PFSK-1 (cell line): ENCODE results near the gene ACY1.

Source experiments
- FOXP2 ChIP-seq: optimal IDR thresholded peaks from 2 replicates; pipeline ENCODE3; 2011; ENCODE audit warnings: borderline replicate concordance, control low read depth, inconsistent platforms; ENCODE audit not compliant: insufficient read depth; ENCODE audit errors: extremely low read length, extremely low read depth
- POLR2AphosphoS5 ChIP-seq: IDR thresholded peaks from 2 replicates; pipeline ENCODE4 v1.6.1; 2012; ENCODE audit warnings: low read depth, mild to moderate bottlenecking, control low read depth, low read length, moderate library complexity
- SIN3A ChIP-seq: IDR thresholded peaks from 2 replicates; pipeline ENCODE4 v1.6.1; 2012; ENCODE audit warnings: mild to moderate bottlenecking, low read length, moderate library complexity, borderline replicate concordance; ENCODE audit not compliant: insufficient read depth
- TAF1 ChIP-seq: IDR thresholded peaks from 2 replicates; pipeline ENCODE4 v1.6.1; 2012; ENCODE audit warnings: low read length, control low read depth, borderline replicate concordance; ENCODE audit not compliant: insufficient read depth
- TF ChIP-seq, protein P1 (sequence below), 2 experiments: IDR thresholded peaks; 2 replicates each; pipeline versions ENCODE4 v1.6.1 to v1.8.0; 2011 to 2012; ENCODE audit warnings: low read depth in 2 of 2, low read length in 2 of 2, control low read depth in 1 of 2, inconsistent platforms in 1 of 2, mild to moderate bottlenecking in 1 of 2, moderate library complexity in 1 of 2; ENCODE audit not compliant: insufficient read depth in 1 of 2

The ACY1 gene

DNA sequence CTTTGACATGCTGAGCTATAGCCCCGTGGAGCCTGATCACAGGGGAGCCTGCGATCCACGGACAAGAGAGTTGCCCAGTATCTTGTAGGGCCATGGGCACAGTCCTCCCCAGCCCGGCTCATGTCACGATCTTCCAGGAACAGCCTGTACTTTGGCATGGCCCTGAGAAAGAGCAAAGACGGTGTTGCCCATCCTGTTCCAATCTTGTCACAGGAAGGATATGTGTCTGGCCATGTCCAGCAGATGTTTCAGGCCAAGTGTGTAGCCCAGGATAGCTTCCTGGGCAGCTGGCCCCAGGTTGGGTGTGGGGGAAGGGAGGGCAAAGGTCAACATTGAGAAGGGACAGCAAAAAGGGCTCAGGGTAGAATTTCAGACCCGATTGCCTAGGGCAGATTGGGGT, 29.4 kb downstream of the ACY1 start:
- TF ChIP-seq FOXP2 = no peak
- TF ChIP-seq POLR2AphosphoS5 = no peak
- TF ChIP-seq TAF1 = no peak
- TF ChIP-seq, protein P1, sequence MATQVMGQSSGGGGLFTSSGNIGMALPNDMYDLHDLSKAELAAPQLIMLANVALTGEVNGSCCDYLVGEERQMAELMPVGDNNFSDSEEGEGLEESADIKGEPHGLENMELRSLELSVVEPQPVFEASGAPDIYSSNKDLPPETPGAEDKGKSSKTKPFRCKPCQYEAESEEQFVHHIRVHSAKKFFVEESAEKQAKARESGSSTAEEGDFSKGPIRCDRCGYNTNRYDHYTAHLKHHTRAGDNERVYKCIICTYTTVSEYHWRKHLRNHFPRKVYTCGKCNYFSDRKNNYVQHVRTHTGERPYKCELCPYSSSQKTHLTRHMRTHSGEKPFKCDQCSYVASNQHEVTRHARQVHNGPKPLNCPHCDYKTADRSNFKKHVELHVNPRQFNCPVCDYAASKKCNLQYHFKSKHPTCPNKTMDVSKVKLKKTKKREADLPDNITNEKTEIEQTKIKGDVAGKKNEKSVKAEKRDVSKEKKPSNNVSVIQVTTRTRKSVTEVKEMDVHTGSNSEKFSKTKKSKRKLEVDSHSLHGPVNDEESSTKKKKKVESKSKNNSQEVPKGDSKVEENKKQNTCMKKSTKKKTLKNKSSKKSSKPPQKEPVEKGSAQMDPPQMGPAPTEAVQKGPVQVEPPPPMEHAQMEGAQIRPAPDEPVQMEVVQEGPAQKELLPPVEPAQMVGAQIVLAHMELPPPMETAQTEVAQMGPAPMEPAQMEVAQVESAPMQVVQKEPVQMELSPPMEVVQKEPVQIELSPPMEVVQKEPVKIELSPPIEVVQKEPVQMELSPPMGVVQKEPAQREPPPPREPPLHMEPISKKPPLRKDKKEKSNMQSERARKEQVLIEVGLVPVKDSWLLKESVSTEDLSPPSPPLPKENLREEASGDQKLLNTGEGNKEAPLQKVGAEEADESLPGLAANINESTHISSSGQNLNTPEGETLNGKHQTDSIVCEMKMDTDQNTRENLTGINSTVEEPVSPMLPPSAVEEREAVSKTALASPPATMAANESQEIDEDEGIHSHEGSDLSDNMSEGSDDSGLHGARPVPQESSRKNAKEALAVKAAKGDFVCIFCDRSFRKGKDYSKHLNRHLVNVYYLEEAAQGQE (IDR thresholded peaks at IDR 0.05; ENCODE audit: insufficient read depth in 1 of 2, low read depth in 2 of 2, low read length in 2 of 2) = no peak
- no peak for TF ChIP-seq SIN3A

DNA sequence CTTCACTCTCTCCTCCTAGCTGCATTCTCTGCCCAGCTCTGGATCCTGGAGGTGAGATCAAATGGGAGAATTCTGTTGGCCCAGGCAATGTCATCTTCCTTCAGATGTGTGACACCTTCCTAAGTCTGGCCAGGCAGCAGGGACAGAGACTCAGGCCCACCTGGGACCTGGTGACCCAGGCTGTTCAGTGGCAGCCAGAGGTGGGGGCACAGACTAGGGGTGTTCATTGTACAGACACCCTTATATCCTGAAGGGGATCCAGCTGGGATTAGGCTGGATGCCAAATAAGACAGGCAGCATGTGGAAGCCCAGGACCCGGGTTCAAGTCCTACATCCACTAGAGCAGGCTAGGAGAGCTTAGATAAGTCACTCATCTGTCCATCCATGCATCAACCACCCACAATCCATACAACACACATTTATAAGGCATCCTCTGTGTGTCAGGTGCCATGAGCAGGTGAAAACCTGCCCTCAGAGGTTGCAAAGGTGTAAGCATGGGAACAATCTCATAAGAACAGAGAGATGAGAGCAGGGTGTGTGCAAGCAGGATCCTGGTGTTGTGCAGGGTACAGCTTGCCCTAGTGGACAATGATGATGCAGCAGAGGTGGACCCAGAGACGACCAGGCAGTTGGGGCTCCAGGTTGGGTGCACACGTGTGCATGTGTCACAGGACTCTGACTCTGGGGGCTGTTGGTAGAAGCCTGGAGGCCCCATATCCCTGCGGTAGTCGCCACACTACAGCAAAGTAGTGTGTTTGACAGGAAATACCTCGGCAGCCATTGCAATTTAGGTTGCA, 30.7 kb downstream of the ACY1 start:
- TF ChIP-seq SIN3A = no peak
- TF ChIP-seq, protein P1 (IDR thresholded peaks at IDR 0.05; ENCODE audit: insufficient read depth in 1 of 2, low read depth in 2 of 2, low read length in 2 of 2) = no peak

DNA sequence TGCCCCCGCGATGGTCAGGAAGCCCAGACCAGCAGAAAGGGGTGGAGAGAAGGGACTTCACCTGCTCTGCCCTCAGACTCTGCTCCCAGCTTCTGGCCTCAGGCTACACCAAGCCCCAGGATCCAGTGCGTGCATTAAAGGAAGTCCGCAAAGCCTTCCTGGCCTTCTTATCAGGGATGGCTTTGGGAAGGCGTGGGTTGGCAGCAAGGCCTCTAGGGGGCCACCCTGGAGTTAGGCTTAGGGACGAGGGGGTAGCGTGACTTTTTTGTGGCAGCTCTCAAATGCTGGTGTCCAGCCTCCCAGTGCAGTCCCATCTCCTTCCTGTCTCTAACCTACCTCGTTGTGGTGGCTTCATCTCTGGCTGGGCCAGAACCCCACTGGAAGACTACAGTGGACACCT, 31.3 kb downstream of the ACY1 start:
- TF ChIP-seq, protein P1 (IDR thresholded peaks at IDR 0.05; ENCODE audit: insufficient read depth in 1 of 2, low read depth in 2 of 2, low read length in 2 of 2) = no peak
- no peak for TF ChIP-seq SIN3A
- TF ChIP-seq TAF1 = no peak
- TF ChIP-seq FOXP2 = no peak
- no peak for TF ChIP-seq POLR2AphosphoS5

DNA sequence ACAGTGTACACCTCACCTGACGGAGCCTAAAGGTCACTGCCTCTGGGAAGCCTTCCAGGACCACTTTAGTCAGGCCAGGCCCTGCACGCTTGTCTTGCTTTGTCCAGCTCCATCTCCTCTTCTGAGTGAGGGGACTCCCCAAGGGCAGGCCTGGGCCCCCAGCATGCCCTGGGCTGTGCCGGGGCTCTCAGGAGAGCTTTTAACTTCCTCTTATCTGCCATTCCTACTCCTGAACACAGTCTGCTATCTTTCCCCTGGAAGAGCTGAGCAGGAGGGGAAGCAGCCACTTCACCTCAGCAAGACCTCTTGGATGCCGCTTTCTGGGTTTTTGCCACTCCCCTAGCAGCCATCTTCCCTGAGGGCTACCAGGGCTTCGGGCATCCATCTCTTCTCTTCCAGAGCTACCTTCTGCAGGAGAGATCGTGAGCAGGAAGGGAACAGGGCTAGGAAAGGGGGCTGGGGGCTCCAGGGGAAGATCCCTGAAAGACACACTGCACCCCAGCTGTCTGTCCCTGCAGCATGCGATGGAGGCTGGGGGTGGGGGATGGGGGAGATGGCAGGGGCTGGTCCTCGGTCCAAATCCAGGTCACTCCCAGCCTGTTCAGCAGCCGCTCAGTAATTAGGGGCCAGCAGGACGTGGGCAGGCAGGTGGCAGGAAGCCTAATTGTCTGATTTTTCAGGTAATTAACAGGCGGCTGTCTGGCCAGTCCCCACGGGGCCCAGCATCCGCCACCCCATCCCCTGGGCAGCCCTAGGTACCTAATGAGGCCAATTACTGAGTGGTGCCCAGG, 32.3 kb downstream of the ACY1 start:
- TF ChIP-seq POLR2AphosphoS5 = no peak
- TF ChIP-seq, protein P1 (IDR thresholded peaks at IDR 0.05; ENCODE audit: insufficient read depth in 1 of 2, low read depth in 2 of 2, low read length in 2 of 2) = no peak
- no peak for TF ChIP-seq SIN3A
- TF ChIP-seq FOXP2 = no peak
- TF ChIP-seq TAF1 = no peak
